GM18867 (cell line): ENCODE results near the gene MRPS7.
"Not testable (repeated sequence)": the region's sequence is repeated elsewhere in the genome, so short reads cannot be mapped to it uniquely, and the experiment has no call there.

Experiments
- ATAC-seq: cut with Tn5 transposase; IDR thresholded peaks from one replicate; pipeline ENCODE4 v1.9.1; 2021; ENCODE audit warnings: mild to moderate bottlenecking, moderate library complexity; ENCODE audit not compliant: unreplicated experiment

The MRPS7 gene

GRCh38 chr17:75270218-75270965 lies 8.7 kb downstream of the MRPS7 start:
- peak; percentile 34 for ATAC-seq

GRCh38 chr17:75270966-75271232 lies 9.2 kb downstream of the MRPS7 start, which contains the start of gene MIF4GD:
MIF4GD (minus strand) TSS chr17:75271231; CDS start chr17:75270195, 1,036 bp downstream.
- ATAC-seq: no peak

- ATAC-seq: peak; percentile 70
Observed at GRCh38 chr17:75271233-75271954, 9.7 kb downstream of the MRPS7 start.

GRCh38 chr17:75271955-75272847 lies 10.5 kb downstream of the MRPS7 start:
- no peak for ATAC-seq

- ATAC-seq: no peak
Observed at GRCh38 chr17:75272848-75273184, 11.1 kb downstream of the MRPS7 start.

GRCh38 chr17:75273977-75274708 lies 12.5 kb downstream of the MRPS7 start:
- no peak for ATAC-seq

GRCh38 chr17:75277664-75278071 lies 16.0 kb downstream of the MRPS7 start:
- no peak for ATAC-seq

GRCh38 chr17:75280189-75280588 lies 18.5 kb downstream of the MRPS7 start:
- ATAC-seq: not testable (repeated sequence)

- ATAC-seq: no peak
Observed at GRCh38 chr17:75285123-75285522, 23.4 kb downstream of the MRPS7 start.

GRCh38 chr17:75287221-75287620 lies 25.5 kb downstream of the MRPS7 start:
- no peak for ATAC-seq

- ATAC-seq: no peak
Observed at GRCh38 chr17:75288359-75288758, 26.7 kb downstream of the MRPS7 start.

GRCh38 chr17:75288770-75289114 lies 27.1 kb downstream of the MRPS7 start:
- peak; percentile 11 for ATAC-seq

GRCh38 chr17:75289115-75289831 lies 27.6 kb downstream of the MRPS7 start, which contains the start of gene SLC25A19:
SLC25A19 (minus strand) TSS chr17:75289433; CDS start chr17:75286764, 2,669 bp downstream.
- ATAC-seq: peak; percentile 88

GRCh38 chr17:75289832-75290337 lies 28.2 kb downstream of the MRPS7 start:
- peak; percentile 31 for ATAC-seq

- ATAC-seq: not testable (repeated sequence)
Observed at GRCh38 chr17:75292810-75293448, 31.2 kb downstream of the MRPS7 start.

- ATAC-seq: peak; percentile 60
Observed at GRCh38 chr17:75295201-75296158, 33.8 kb downstream of the MRPS7 start.

GRCh38 chr17:75300280-75300679 lies 38.6 kb downstream of the MRPS7 start:
- ATAC-seq: no peak

GRCh38 chr17:75301049-75301448 lies 39.4 kb downstream of the MRPS7 start:
- no peak for ATAC-seq
